Activated naive CD8-positive, alpha-beta T cell treated with anti-CD3 and anti-CD28 coated beads for 36 hours (primary cell): ENCODE results near the gene SOX9. TPM values are rescaled to one million over a fixed set of nuclear protein-coding genes. Genes with fewer than 3 reads are reported as not detected.

Experiments used
- DNase-seq: peaks from one replicate; pipeline ENCODE4 v3.0.0; 2021
- H3K27ac Mint-ChIP-seq: one replicate; pipeline ENCODE4 v1.8.0; 2022; ENCODE audit warnings: mild to moderate bottlenecking, moderate library complexity, mixed read lengths
- H3K27me3 Mint-ChIP-seq: one replicate; pipeline ENCODE4 v1.8.0; 2022; ENCODE audit warnings: mild to moderate bottlenecking, mixed read lengths
- H3K36me3 Mint-ChIP-seq: one replicate; pipeline ENCODE4 v1.8.0; 2021; ENCODE audit warnings: mild to moderate bottlenecking, mixed read lengths
- H3K4me1 Mint-ChIP-seq: one replicate; pipeline ENCODE4 v1.8.0; 2021; ENCODE audit warnings: mixed read lengths
- H3K4me3 Mint-ChIP-seq: one replicate; pipeline ENCODE4 v1.8.0; 2022; ENCODE audit warnings: mild to moderate bottlenecking, moderate library complexity, mixed read lengths
- H3K9me3 Mint-ChIP-seq: one replicate; pipeline ENCODE4 v1.8.0; 2022; ENCODE audit warnings: mixed read lengths
- total RNA-seq, 2 experiments: library from RNA; stranded (reverse); gene quantifications; one replicate each; pipeline ENCODE4 v1.2.3, GENCODE V29; 2021

Gene SOX9
- total RNA-seq, 2 experiments from 2014 or later, result not detected

DNA sequence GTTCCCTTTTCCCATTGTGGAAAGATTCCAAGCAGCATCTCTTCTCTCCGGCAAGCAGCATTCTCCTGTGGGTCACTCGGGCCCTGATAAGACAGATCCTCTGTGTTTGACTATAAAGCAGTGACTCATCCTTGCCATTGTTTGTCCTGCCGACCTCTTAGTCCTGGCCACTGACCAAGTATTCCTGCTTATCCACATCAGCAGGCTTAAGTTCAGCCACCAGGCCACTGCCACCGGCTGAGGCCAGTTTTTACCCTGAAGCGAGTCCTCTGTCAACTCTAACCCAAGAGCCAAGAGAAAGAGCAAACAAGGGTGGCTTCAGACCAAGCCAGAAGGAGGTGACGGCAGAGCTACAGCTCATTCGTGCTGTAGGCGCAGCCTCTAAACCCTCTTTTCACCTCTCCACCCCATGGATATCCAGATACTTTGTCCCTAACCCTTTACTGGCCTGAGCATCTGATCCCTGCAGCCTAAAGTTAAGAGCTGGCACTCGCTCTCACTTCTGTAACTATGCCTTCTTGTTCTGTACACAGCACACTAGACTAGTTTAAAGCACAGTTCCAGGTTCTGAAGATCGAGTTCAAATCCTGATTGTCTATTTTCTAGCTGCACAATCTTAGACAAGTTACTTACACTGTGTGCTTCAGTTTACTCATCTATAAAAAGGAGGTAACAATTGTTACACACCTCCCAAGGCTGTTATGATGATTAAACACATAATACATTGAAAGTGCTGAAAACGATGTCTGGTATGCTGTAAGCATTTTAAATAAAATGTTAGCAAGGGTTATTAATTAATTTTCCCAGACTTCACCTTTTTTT, 31.0 kb downstream of the SOX9 start:
- H3K4me3 Mint-ChIP-seq, result no peak overlapping the region
- peaks cover 1% of the 10 kb centered on the region for H3K9me3 Mint-ChIP-seq
- DNase-seq, result no peak
- H3K27ac Mint-ChIP-seq, result no peak overlapping the region
- H3K4me1 Mint-ChIP-seq, result no peaks in the 10 kb centered on the region
- H3K27me3 Mint-ChIP-seq, result peaks cover 9% of the 10 kb centered on the region
- H3K36me3 Mint-ChIP-seq, result no peaks in the 10 kb centered on the region

DNA sequence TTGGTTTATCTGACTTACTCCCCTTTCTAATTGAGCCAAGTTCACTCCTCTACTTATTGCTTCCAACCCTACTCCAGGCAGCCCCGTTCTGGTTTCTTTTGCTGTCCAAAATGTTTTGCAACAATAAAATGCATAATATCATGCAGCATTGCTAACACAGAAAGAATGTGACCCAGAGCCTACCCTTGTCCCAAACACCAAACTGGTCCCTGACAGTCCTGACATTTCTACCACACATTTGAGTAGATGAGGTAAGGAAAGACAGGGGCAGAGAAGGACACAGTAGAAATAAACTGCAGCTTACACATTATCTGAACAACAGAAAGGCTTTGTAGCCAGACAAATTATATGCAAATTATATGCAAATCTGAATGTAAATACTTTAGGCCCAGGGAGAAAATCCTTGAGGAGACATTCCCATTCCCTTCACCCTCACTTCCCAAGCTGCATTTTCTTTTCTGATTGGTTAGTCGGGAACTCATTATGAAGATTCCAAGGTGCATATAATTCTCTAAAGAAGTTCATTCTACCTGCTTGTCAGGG, 31.6 kb downstream of the SOX9 start:
- H3K9me3 Mint-ChIP-seq, result peaks cover 1% of the 10 kb centered on the region
- H3K36me3 Mint-ChIP-seq, result no peaks in the 10 kb centered on the region
- H3K27ac Mint-ChIP-seq, result no peak overlapping the region
- H3K4me3 Mint-ChIP-seq, result no peak overlapping the region
- H3K27me3 Mint-ChIP-seq, result peaks cover 9% of the 10 kb centered on the region
- DNase-seq, result no peak
- H3K4me1 Mint-ChIP-seq, result no peaks in the 10 kb centered on the region

DNA sequence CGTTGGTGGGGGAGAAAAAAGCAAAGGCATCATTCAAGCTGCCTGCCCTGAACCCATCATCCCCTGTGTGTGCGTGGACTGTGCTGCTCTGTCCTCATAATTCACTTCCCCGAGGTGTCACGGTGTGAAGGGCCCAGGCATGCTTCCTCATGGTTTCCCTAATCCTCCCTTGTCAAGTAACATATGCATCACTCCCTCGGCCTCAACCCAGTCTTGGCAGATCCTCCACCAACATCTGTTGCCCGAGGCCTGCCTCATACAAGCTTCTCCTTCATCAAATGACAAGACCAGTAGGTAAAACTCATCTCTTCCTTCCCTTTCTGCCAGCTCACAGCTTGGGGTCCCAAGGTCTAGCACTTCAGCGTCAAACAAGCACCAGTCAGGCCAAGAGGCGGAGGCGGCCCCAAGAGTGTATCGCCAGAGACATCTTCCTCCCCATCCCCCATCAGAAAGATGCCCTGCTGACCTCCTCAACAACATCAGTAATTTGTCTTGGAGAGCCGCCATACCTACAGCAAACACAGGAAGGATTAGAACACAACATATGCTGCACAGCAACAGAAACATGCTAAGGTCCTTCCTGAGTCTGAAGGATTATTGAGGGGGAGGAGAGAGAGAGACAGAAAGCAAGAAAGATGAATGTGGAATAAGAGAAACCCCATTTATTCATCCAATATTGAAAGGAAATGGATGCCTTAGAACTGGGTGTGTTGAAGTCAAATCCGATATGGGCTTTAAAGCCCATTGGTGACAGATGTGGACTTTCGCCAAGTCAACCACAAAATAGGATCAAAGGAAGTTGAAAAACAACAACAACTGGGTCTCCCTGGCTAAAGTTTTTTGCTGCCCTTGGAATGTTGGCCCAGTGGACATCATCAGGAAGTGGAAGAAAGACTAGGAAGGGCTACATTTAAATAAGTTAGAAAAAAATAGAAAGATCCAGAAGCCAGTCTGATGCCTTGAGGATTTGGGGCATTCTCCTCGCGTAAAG, 38.4 kb downstream of the SOX9 start:
- Mint-ChIP-seq H3K27me3 (no peaks in the 10 kb centered on the region), H3K27ac (no peak overlapping the region), H3K36me3 (no peaks in the 10 kb centered on the region), H3K4me1 (no peaks in the 10 kb centered on the region), H3K9me3 (peaks cover 12% of the 10 kb centered on the region), H3K4me3 (no peak overlapping the region)
- DNase-seq, result no peak

DNA sequence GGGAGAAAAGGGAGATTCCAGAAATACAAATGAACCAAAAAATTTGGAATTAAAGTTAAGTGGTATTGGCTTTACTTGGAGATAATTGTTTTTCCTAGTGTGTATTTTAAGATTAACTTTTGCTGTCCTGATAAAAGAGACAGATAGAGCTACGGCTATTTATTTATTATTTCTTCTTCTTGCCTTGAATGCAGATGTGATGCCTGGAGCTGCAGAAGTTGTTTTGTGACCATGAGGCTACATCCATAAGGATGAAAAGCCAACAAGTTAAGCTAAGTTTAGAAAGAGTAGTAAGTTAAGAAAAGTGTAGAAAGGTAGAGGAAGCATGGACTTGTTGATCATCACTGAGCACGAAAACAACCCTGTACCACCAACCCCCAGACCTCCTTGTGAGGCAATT, 41.7 kb downstream of the SOX9 start:
- H3K27ac Mint-ChIP-seq, result no peak overlapping the region
- H3K36me3 Mint-ChIP-seq, result no peaks in the 10 kb centered on the region
- peaks cover 5% of the 10 kb centered on the region for H3K27me3 Mint-ChIP-seq
- H3K4me3 Mint-ChIP-seq, result no peak overlapping the region
- H3K4me1 Mint-ChIP-seq, result no peaks in the 10 kb centered on the region
- no peak for DNase-seq
- H3K9me3 Mint-ChIP-seq, result peaks cover 11% of the 10 kb centered on the region

DNA sequence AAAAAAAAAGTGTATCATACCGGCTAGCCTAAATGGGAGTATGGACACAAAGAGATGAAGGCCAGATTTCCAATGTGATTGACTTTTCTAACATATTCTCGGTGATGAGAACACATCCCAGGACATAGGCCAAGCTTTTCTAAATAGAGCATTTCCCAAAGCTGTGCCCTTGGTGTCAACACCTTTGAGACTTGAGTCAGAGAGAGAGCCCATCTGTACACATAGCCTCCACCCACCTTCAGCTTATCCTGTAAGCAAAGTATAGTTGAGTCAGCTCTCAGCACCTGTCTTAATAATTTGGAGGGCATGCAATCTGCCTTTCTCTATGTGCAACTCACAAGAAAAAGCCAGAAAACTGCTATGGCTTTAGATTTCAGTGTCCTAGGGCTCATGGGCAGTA, 42.7 kb downstream of the SOX9 start:
- H3K4me1 Mint-ChIP-seq, result no peaks in the 10 kb centered on the region
- peaks cover 5% of the 10 kb centered on the region for H3K27me3 Mint-ChIP-seq
- H3K36me3 Mint-ChIP-seq, result no peaks in the 10 kb centered on the region
- DNase-seq, result no peak
- H3K9me3 Mint-ChIP-seq, result peaks cover 8% of the 10 kb centered on the region
- no peak overlapping the region for H3K27ac Mint-ChIP-seq
- H3K4me3 Mint-ChIP-seq, result no peak overlapping the region

DNA sequence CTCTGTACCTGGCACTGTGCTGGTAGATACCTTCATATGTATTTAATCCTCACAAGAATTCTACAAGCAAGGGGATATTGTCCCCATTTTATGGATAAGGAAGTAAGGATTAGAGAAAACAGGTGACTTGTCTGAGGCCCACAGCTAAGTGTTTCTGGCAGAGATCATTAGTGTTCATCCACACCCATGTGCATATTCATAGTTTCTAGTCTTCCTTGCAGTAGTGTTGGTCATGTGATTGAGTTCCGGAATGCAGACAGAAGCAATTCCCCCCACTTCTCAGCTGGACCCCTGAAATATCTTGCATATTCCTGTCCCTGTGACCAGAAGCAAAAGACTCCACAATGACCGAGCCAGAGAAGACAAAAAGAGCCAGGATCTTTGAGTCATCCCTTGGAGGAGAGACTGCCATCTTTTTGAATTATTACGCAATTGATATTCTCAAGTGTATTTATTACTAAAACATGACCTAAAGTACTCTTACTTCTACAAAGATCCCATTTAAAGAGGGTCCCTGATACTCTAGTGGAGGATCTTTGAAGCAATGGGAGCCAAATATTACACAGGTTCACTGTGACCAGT, 43.4 kb downstream of the SOX9 start:
- Mint-ChIP-seq H3K27ac (no peak overlapping the region), H3K4me3 (no peak overlapping the region), H3K9me3 (peaks cover 5% of the 10 kb centered on the region), H3K36me3 (no peaks in the 10 kb centered on the region), H3K27me3 (peaks cover 5% of the 10 kb centered on the region), H3K4me1 (no peaks in the 10 kb centered on the region)
- DNase-seq, result no peak

DNA sequence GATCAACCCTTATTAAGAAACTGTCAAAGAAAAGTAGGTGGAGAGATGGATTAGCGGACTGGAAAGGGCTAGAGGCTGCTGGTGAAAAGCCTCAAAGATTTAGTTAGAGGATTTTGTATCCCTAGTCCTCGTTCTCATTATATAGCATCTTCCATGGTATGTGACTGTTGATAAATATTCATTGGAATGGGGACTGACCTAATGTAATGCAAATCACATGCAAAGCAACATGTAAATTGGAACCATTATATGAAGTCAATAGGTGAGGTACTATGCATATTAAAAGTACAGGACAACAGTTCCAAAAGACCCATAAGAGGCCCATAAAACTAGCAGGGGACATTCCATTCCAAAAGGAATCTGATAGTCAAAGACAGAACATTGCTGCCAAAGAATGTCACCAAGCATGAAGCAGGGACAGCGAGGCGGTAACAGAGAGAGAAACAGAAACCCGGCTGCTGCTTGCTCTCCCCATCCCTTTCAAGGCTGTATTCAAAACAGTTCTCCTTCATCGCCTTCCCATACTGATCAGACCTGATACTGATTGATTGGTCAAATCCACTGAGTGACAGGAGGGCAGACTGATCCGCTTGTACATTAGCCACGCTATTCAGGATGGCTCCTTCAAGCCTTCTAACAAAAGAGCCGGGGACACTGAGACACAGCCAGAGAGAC, 44.5 kb downstream of the SOX9 start:
- Mint-ChIP-seq H3K27me3 (peaks cover 5% of the 10 kb centered on the region), H3K4me3 (no peak overlapping the region), H3K4me1 (no peaks in the 10 kb centered on the region), H3K9me3 (peaks cover 1% of the 10 kb centered on the region), H3K36me3 (no peaks in the 10 kb centered on the region), H3K27ac (no peak overlapping the region)
- DNase-seq, result no peak

DNA sequence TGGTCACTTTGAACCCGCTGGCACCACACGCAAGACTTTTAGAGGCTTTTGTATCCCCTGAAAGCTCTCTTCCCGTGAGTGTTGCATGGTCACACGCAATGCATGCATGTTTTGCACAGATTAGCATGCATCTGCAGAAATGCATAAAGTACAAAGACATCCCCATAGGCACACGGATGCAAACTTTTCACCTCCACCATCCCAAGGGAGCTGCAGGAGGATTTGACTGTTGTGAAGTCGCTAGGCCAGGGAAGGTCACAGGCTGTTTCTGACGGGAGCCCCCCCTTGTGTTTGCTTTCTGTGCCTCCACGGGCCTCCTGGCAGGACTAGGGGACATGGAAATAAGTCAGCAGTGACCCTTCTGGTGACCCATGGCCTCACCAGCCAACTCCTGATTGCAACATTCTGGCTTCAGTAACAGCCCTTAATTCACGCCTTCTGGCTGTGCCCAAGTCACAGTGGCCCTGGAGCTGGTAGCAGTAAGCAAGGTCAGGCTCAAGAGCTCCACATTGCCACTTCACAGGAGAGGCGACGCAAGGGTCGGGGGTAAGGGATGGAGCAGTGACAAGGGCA, 45.1 kb downstream of the SOX9 start:
- H3K4me3 Mint-ChIP-seq, result no peak overlapping the region
- H3K27me3 Mint-ChIP-seq, result peaks cover 5% of the 10 kb centered on the region
- no peak for DNase-seq
- no peaks in the 10 kb centered on the region for H3K4me1 Mint-ChIP-seq
- H3K27ac Mint-ChIP-seq, result no peak overlapping the region
- H3K36me3 Mint-ChIP-seq, result no peaks in the 10 kb centered on the region
- no peaks in the 10 kb centered on the region for H3K9me3 Mint-ChIP-seq

DNA sequence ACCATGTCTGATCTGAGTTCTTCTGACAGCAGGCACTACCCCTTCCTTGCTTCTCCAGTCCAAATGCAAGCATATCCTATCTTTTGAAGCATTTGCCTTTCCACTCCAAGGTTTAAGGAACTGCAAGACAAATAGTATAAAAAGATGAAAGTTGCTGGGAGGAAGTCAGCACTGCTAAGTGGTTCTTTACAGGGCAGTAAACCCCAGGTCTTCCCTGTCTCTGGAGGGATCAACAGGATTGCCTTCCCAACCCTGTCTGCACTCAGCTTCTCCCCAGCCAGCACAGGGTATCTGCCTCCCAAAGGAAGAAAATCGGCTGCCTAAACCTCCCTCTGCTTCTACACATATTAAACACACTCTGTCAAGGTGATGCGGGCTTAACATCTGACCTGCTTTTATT, 46.8 kb downstream of the SOX9 start:
- H3K27me3 Mint-ChIP-seq, result peaks cover 5% of the 10 kb centered on the region
- no peak overlapping the region for H3K27ac Mint-ChIP-seq
- no peak for DNase-seq
- no peaks in the 10 kb centered on the region for H3K4me1 Mint-ChIP-seq
- no peak overlapping the region for H3K4me3 Mint-ChIP-seq
- no peaks in the 10 kb centered on the region for H3K36me3 Mint-ChIP-seq
- no peaks in the 10 kb centered on the region for H3K9me3 Mint-ChIP-seq

DNA sequence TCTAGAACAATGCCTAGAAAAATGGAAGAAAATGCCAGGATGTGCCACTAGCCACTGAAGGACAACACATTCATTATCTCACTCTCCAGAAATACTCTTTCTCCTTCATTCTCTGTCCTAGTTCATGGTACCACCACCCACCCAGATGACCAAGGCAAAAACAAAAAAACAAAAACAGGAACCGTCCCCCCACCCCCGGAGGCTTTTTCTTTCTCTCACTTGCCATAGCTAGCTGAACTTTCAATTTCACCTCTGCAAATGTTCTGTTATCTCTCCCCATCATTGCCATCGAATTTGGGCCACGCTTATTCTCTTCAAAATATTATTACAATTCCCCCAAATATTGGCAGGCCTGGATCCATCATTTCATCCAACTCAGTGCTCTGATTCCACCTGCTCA, 49.0 kb downstream of the SOX9 start:
- H3K36me3 Mint-ChIP-seq, result no peaks in the 10 kb centered on the region
- H3K9me3 Mint-ChIP-seq, result no peaks in the 10 kb centered on the region
- H3K4me3 Mint-ChIP-seq, result no peak overlapping the region
- peaks cover 10% of the 10 kb centered on the region for H3K27me3 Mint-ChIP-seq
- no peak overlapping the region for H3K27ac Mint-ChIP-seq
- DNase-seq, result no peak
- H3K4me1 Mint-ChIP-seq, result no peaks in the 10 kb centered on the region

DNA sequence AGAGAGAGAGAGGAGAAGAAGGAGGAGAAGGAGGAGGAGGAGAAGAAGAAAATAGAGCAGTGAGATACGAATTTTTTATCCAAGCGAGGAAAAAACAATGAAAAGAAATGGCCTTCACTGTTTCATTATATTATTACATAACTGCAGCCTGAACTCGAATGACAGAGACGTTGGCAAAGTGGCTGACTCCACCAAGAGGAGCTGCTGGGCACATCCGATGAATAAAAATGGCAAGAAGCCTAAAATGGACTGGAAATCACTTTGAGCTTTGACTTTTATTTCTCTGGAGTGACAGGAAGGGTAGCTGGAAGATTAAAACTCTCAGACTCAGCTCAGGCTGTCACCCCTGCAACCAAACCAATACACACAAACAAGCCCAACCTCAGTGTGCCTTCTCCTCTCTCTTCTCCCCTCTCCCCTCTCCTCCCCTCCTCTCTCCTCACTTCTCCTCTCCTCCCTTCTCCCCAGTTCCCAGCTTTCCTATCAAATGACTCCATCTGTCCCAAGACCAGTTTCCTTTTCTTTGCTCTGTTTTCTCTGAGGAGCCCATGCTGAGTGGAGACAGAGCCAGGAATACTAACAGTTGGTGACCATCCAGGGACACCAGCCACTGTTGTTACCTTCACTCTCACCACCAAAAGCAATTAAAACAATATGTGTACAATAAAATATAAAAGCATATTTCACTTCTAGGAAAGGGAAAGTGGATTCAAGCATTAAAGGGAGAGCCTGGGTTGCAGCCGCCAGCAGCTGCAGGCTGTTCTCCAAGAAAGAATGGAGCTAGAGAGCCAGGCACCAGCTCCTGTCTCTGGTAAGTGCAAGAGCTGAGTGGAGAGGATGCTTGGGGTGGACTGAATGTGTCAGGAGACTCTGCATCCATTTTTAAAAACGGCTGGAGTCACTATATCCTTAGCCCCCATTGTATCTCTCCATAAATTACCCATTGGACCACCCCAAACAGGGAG, 51.2 kb downstream of the SOX9 start:
- H3K9me3 Mint-ChIP-seq, result no peaks in the 10 kb centered on the region
- H3K27ac Mint-ChIP-seq, result no peak overlapping the region
- no peak for DNase-seq
- no peak overlapping the region for H3K4me3 Mint-ChIP-seq
- H3K4me1 Mint-ChIP-seq, result no peaks in the 10 kb centered on the region
- H3K36me3 Mint-ChIP-seq, result no peaks in the 10 kb centered on the region
- H3K27me3 Mint-ChIP-seq, result peaks cover 9% of the 10 kb centered on the region

DNA sequence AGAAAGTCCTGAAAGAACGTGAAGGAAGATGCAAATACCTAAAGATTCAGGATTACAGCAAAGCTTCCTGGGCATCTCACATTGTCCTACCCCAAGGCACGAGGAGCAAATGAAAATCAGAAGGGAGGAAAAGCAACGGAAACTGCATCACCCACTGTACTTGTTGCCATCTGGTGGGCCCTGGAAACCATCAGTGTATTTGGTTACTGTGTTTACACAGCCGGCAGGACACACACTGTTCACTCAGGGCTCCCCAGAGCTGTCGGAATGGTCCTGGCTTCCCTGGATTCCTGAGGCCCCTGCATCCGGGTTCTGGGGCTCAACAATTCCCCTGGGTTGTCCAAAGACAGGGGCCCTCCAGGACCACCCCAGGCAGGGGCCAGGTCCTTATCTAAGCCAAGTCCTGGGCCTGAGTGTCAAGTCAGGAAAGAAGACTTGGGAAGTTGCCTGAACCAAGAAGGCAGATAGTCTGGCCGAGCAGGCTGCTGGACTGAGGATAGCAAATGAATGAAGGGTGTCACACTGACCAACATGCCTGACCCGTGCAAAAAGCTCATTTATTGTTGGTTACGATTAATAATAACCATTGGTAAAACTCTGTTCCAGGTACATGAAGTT, 52.8 kb downstream of the SOX9 start:
- H3K27ac Mint-ChIP-seq, result no peak overlapping the region
- H3K9me3 Mint-ChIP-seq, result no peaks in the 10 kb centered on the region
- H3K36me3 Mint-ChIP-seq, result no peaks in the 10 kb centered on the region
- H3K4me1 Mint-ChIP-seq, result no peaks in the 10 kb centered on the region
- peaks cover 5% of the 10 kb centered on the region for H3K27me3 Mint-ChIP-seq
- H3K4me3 Mint-ChIP-seq, result no peak overlapping the region
- DNase-seq, result no peak

DNA sequence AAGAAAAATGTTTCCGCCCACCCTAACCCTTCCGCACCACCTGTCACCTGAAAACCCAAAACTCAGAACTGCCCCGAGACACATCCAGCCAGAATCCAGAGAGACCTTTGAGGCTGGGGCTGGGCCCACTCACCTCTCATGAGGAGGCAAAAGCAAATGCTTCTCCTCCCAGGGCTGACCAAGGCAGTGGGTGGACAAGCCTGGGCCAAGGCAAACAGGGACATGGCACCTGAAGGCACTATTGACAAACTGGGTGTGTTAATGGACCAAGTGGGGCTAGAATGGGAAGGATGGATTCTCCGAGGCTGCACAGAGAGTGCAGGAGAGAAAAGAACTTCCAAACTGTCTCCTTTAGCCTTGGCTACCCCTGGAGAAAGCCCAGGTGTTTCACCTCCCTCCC, 54.4 kb downstream of the SOX9 start:
- H3K9me3 Mint-ChIP-seq, result no peaks in the 10 kb centered on the region
- no peak for DNase-seq
- H3K4me1 Mint-ChIP-seq, result no peaks in the 10 kb centered on the region
- no peaks in the 10 kb centered on the region for H3K36me3 Mint-ChIP-seq
- no peak overlapping the region for H3K4me3 Mint-ChIP-seq
- H3K27me3 Mint-ChIP-seq, result peaks cover 5% of the 10 kb centered on the region
- H3K27ac Mint-ChIP-seq, result no peak overlapping the region
